Activated naive CD8-positive, alpha-beta T cell treated with anti-CD3 and anti-CD28 coated beads, Interleukin-2, amount 50 U/mL, for 16 hours (primary cell): ENCODE data around the gene PRKG1.

Source experiments
- DNase-seq: peaks from one replicate; pipeline ENCODE4 v3.0.0-alpha.2; 2020; ENCODE audit warnings: low read depth, low spot score

The PRKG1 gene

DNA sequence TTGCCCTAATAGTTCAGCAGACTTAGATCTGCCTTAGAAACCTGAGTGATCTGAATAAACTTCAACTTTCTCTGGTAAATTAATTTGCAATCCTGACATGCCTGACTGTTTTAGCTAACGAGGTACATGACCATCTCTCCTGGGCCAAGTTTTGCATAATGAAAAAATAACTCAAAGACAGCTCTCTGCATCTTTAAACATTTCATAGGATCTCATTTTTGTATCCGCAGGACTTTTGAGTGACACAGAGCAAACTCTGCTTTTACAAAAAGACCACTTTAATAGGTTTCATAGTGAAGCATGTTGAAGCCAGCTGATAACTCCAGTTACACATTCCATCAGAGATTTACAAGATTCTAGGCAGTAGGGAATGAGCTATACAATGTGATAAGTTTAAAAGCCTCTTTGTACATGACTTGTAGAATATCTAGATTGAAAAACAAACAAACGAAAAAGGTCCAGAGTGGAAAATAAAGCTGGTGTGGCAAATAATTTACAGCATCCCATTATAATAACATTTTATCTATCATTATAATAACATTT, 2.1 kb downstream of the PRKG1 start:
- DNase-seq = no peak

- no peak for DNase-seq
Measured at GRCh38 chr10:51077074-51077473, 2.8 kb downstream of the PRKG1 start.

DNA sequence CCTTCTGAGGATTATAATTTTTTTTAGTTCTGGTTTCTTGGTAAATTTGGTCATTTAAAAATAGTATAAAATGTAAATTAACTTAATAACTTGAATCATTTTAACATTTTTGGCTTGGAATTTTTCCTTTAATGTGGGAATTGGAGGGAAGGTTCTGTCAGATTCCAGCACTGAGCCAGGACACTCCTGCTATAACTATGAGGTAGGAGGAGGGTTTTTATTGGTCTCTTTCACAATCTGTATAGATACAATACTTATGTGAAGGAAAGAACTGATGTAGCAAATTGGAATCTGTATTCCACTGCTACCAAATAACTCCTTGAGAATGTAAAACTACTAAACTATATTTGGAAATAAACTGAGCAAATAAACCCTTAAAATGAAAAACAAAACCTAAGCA, 3.2 kb downstream of the PRKG1 start:
- no peak for DNase-seq

DNA sequence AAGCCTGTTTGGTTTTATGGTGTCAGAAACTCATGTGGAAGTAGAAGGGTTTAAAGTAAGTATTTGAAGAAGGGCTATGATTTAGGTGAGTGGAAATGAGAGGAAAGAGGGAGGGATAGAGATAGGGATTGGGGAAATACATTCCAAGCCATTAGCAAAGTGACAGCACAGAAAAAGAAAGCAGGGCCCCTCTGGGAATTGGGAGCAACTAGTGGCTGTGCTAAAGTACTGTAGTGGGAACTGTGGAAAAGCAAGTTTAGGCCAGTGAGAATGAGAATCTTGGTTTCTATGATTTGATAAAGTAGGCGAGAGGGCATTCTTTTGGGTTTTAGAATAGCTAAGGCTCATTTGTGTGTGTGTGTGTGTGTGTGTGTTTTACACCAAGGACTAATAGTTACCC, 5.0 kb downstream of the PRKG1 start:
- DNase-seq = no peak

- DNase-seq = no peak
Measured at GRCh38 chr10:51079766-51080165, 5.5 kb downstream of the PRKG1 start.

DNA sequence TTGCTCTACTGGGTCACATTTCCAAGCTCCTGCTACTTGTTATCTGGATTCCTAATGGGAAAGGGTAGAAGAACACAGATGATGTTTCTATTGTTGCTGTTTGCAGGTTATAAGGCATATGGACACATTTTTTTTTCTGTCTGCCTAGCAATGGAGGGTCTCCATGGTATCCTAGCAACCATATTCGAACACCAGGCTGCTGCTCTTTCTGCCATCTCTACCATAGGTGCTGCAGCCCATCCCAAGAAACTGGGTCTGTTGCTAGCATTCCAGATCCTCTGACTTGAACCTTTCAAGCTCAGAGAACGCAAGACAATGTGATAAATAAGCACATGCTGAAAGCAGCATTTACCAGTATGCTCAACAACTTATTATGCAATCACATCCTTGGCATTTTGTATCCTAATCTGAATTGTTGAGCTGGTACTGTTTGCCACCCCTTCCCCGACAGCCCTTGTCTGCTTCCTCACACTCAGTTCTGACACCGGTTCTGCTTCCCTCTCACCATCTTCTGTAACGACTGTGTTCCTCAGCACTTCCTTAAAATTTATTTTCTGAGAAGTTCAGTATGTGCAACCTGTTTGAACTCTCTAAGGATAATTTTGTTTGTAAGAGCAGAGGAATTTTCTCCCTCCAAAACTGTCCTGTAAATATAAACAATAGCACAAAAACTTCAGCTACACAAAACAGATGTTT, 6.2 kb downstream of the PRKG1 start:
- no peak for DNase-seq

DNA sequence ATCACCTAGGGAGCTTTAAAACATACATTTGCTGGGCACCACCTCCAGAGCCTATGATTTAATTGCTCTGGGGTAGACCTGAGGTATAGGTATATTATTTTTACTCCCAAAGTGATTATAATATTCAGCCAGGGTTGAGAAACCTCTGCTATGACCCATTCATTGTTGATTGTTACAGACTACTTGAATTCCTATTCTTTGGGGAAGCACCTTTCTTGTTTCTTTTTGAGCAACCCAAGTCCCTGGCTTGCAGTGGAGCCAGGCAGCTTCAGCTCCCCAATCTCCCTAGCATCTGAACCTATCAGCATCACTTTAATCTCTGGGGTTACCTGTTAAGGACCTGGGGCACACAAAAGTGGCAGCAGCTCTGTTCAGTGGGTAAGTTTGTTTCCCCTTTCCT, 8.6 kb downstream of the PRKG1 start:
- no peak for DNase-seq

DNA sequence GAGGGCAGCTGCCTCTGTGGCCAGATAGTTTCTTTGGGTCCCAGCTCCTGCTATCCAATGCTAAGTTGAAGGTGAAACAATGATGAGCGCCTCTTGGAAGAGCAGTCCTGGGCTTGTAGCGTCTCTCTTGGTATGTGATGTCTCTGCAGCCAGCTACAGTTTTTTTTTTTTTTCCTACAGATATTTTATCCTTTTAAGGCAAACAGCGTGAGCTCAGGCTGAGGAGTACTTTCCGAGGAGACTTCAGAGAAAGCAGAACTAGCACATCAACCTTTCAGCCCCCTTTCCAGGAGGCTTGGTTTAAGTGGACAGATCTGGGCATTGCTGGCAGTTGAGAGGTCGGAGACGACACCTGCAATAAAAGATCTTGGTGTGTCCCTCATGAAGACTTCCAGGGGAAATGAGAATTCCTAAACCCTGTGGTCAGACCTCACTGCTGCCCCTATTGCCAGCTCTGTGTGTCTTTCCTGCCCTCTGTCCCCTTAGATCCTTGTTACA, 9.1 kb downstream of the PRKG1 start:
- DNase-seq = no peak

DNA sequence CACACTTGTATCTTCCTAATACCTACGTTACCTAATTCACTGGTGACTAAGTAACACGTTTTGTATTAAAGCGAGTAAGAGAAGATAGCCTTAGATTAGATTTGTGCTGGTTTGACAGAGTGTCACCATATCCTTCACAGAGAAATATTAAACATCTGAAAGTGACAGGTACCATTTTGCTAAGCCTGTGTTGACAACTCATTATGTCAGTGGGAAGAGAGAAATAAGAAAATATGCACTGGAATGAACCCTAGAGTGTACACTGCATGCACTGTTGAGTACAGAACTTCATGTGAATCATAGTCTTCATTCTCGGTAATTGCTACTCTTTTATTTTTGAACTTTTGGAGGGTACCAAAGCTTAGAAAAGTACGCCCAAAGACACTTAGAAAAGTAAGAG, 10.9 kb downstream of the PRKG1 start:
- no peak for DNase-seq

- DNase-seq = no peak
Measured at GRCh38 chr10:51086710-51087109, 12.4 kb downstream of the PRKG1 start.

- no peak for DNase-seq
Measured at GRCh38 chr10:51087114-51087513, 12.8 kb downstream of the PRKG1 start.

DNA sequence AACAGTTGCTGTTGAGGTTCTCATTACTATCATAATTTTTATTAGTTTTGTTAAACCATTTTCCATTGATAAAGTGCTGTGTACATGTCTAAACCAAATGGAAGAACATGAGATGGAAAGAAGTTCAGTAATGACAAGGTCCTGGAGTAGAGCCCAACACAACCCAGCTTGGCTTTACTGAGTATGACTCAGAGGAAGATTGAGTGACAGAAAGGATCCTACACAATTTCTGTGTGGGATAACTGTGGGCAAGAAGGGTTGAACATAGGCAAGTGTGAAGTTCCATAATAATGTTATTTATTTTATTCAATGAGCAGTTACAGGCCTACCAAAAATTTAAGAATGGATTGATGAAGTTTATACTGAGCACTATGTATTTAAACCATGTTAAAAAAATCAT, 15.9 kb downstream of the PRKG1 start:
- DNase-seq = no peak

- DNase-seq = no peak
Measured at GRCh38 chr10:51092402-51092801, 18.1 kb downstream of the PRKG1 start.

GRCh38 chr10:51095444-51095843, 21.2 kb downstream of the PRKG1 start:
- no peak for DNase-seq

- no peak for DNase-seq
Measured at GRCh38 chr10:51097546-51097945, 23.3 kb downstream of the PRKG1 start.

GRCh38 chr10:51100221-51100620, 25.9 kb downstream of the PRKG1 start:
- DNase-seq = no peak

GRCh38 chr10:51103554-51104217, 29.4 kb downstream of the PRKG1 start:
- DNase-seq = no peak

- DNase-seq = no peak
Measured at GRCh38 chr10:51106311-51106945, 32.1 kb downstream of the PRKG1 start.

- DNase-seq = no peak
Measured at GRCh38 chr10:51108406-51108805, 34.1 kb downstream of the PRKG1 start.

GRCh38 chr10:51109801-51110533, 35.7 kb downstream of the PRKG1 start:
- DNase-seq = no peak

- DNase-seq = no peak
Measured at GRCh38 chr10:51112013-51112412, 37.7 kb downstream of the PRKG1 start.

DNA sequence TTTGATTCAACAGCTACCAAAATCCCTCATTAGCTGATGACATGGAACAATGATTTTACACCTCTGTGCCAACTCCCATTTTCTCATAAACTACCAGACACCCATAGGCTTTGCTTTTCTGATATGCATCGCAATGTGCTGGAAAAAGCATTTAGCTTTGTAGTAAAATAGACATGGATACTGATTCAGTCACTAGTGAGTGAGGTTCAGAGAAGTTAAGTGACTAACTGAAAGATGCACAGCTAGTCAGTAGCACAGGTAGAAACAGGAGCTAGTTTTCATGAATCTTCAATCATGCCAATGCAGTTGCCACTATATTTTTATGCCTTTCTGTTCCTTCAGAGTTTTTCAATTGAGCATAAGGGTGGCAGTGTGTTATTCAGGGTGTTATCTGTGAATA, 38.7 kb downstream of the PRKG1 start:
- DNase-seq = no peak
